AG04450 (cell line): ENCODE data around the gene IFIT2. TPM values are rescaled to one million over a fixed set of nuclear protein-coding genes. Genes with fewer than 3 reads are reported as not detected.

Experiments used
- CTCF ChIA-PET: fragments of 300-600, 350-600 bp; formaldehyde crosslinking; extraction: SDS; loops from one replicate; lab custom pipeline; 2022; ENCODE audit warnings: antibody characterized with exemption, inconsistent platforms; lab: Charles Lee
- POLR2A ChIA-PET: fragments of 350-600 bp; formaldehyde crosslinking; extraction: SDS; loops from one replicate; lab custom pipeline; 2021; ENCODE audit warnings: antibody characterized with exemption, inconsistent platforms; lab: Yijun Ruan, JAX
- DNase-seq: peaks from one replicate; pipeline ENCODE4 v3.0.0-alpha.2; 2011; ENCODE audit warnings: low read depth, low spot score
- H3K27ac ChIP-seq: one replicate; pipeline ENCODE4 v1.5.1; 2012; ENCODE audit warnings: low read depth, low read length, control low read depth
- H3K27me3 ChIP-seq: one replicate; pipeline ENCODE4 v1.6.0; 2012; ENCODE audit warnings: low read length; ENCODE audit not compliant: control insufficient read depth, insufficient read depth
- H3K4me3 ChIP-seq: 2 replicates; pipeline ENCODE4 v1.5.1; 2011; ENCODE audit warnings: mild to moderate bottlenecking, low read depth, low read length, control low read depth
- H3K9me3 ChIP-seq: 2 replicates; pipeline ENCODE4 v1.5.1; 2012; ENCODE audit warnings: low read length; ENCODE audit not compliant: control insufficient read depth, insufficient read depth
- polyA plus RNA-seq: library from polyadenylated mRNA; depleted of rRNA; stranded (reverse); fragments of >200 nt; gene quantifications from 2 replicates; pipeline ENCODE4 v1.2.3, GENCODE V29; 2011
- TF ChIP-seq, protein P1 (sequence below): IDR thresholded peaks from 2 replicates; pipeline ENCODE4 v1.5.1; 2011; ENCODE audit warnings: low read depth, low read length, control low read depth, inconsistent platforms

The IFIT2 gene
- polyA plus RNA-seq, 1 experiment, result 3.8 TPM

DNA sequence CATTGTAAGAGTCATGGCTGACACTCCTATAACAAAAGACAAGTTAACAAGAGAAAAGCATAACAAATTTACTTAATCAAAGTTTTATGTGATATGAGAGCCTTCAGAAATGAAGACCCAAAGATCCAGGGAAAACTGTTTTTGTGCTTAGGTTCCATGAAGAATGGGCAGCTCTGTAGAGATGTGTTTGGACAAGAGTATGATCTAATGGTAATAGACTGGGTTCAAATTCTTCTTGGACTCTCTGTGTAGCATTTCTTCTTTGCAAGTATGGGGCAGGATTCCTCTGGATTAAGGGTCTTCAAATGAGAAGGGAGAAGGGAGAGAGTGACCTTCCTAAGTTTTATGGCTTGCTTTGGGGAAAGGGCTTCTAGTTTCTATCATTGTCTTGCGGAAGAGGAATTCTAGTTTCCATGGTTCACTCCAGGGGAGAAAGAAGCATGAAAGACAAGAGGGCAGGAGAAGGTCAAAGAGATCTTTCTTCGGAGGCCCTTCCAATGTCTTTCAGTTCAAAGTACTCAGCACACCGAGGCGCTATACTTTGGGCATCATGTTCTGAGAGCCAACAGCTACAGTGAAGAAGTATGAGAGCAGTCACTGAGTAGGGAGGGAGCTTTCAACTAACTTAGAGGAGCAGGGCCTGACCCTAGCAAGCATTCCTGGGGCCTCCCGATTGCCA lies 41.4 kb downstream of the IFIT2 start:
- TF ChIP-seq, protein P1, sequence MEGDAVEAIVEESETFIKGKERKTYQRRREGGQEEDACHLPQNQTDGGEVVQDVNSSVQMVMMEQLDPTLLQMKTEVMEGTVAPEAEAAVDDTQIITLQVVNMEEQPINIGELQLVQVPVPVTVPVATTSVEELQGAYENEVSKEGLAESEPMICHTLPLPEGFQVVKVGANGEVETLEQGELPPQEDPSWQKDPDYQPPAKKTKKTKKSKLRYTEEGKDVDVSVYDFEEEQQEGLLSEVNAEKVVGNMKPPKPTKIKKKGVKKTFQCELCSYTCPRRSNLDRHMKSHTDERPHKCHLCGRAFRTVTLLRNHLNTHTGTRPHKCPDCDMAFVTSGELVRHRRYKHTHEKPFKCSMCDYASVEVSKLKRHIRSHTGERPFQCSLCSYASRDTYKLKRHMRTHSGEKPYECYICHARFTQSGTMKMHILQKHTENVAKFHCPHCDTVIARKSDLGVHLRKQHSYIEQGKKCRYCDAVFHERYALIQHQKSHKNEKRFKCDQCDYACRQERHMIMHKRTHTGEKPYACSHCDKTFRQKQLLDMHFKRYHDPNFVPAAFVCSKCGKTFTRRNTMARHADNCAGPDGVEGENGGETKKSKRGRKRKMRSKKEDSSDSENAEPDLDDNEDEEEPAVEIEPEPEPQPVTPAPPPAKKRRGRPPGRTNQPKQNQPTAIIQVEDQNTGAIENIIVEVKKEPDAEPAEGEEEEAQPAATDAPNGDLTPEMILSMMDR, result no peak
- DNase-seq, result no peak
- ChIA-PET POLR2A (no interaction called here), CTCF (interaction anchor here (2.0 kb wide), 1 partner anchor 26 kb away, joined by 7 read pairs; no protein-coding TSS in a partner anchor)
- Histone ChIP-seq H3K27ac (no peak overlapping the region), H3K27me3 (no peaks in the 10 kb centered on the region), H3K4me3 (no peak overlapping the region), H3K9me3 (no peaks in the 10 kb centered on the region)

DNA sequence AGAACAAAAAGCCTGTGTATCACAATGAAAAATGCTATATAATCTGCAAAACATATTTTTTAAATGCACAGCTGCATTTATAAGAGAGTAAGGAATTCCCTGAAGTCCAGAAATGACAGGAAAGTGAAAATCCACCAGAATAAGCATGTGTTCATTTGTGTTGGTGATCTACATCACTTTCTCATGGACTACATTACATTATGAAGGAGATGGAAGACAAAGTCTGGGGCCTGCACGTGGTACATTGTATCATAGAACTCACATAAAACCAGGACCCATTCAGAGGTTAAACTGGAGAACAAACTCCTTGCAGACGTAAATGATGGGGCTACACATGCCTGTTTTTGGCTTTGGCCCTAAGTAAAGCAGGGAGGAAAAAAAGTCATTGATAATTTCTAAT lies 42.3 kb downstream of the IFIT2 start:
- H3K9me3 ChIP-seq, result no peaks in the 10 kb centered on the region
- TF ChIP-seq, protein P1, result no peak
- CTCF ChIA-PET, result no interaction called here
- no peaks in the 10 kb centered on the region for H3K27me3 ChIP-seq
- H3K27ac ChIP-seq, result no peak overlapping the region
- H3K4me3 ChIP-seq, result no peak overlapping the region
- DNase-seq, result no peak
- POLR2A ChIA-PET, result no interaction called here

DNA sequence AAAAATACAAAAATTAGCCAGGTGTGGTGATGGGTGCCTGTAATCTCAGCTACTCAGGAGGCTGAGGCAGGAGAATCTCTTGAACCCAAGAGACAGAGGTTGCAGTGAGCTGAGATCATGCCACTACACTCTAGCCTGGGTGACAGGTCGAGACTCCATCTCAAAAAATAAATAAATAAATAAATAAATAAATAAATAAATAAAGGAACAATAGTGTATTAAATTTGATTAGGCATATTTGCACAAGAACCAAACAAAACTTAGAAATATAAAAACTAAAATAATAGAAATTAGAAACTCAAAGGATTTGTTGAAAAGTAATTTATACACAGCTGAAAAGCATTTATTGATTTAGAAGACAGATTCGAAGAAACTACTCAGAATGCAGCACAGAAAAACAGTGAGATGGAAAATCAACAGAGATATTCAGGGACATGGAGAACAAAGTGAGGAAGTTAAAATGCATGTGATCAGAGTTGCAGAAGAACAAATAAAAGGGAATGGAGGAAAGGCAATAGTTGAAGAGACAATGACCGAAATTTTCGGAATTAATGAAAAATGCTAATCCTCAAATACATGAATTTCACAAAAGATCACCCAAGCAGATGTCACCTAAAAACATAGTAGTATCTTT lies 43.6 kb downstream of the IFIT2 start:
- ChIA-PET POLR2A (no interaction called here), CTCF (no interaction called here)
- no peak for DNase-seq
- TF ChIP-seq, protein P1, result no peak
- H3K27me3 ChIP-seq, result no peaks in the 10 kb centered on the region
- no peak overlapping the region for H3K4me3 ChIP-seq
- no peaks in the 10 kb centered on the region for H3K9me3 ChIP-seq
- no peak overlapping the region for H3K27ac ChIP-seq

DNA sequence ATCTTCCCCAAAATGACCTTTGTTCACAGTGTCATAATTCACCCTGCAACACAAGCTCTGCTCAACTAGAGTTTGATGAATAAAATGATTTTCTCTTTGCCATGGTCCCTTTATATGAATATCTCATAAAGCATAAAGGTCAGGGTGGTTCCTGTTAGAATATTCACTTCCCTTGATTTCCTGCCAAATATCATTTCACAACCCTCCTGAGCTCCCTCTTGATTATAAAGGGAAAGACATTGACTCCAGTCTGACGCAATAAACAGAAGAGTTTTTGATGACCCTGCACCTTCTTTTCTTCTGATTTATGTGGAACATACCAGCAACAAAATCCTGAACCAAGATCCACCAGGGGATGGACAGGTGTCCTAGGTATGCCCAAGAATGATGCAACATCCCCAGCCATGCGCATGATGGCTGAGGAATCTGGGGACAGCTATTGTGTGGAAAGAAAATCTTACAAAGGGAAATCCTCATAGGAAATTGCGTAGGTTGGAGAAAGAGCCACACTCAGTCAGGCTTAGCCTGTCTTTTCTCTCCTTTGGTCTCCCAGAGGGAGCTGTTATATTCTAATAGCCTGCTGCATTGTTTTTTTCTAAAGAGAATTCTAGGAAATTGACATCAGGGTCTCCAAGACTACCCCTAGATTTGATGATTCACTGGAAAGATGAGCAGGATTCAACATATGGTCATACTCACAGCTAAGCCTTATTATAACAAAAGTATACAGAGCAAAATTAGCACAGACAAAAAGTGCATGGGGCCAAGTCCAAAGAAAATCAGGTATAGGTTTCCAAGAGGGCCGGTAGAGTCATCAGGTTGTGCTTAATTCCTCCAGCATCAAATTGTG lies 44.8 kb downstream of the IFIT2 start:
- POLR2A ChIA-PET, result no interaction called here
- CTCF ChIA-PET, result interaction anchor here (1.3 kb wide), 1 partner anchor 23 kb away, joined by 4 read pairs; no protein-coding TSS in a partner anchor
- no peak for DNase-seq
- no peaks in the 10 kb centered on the region for H3K9me3 ChIP-seq
- no peak overlapping the region for H3K27ac ChIP-seq
- TF ChIP-seq, protein P1, result no peak
- H3K27me3 ChIP-seq, result no peaks in the 10 kb centered on the region
- H3K4me3 ChIP-seq, result no peak overlapping the region
